ENCODE measurements around the gene ZFYVE16.
"Not testable (repeated sequence)": the region's sequence is repeated elsewhere in the genome, so short reads cannot be mapped to it uniquely, and the experiment has no call there.

The ZFYVE16 gene

GRCh38 chr5:80409367-80409966 lies 1.6 kb downstream of the ZFYVE16 start:
- DNase-seq (ENCODE audit: low spot score) = peak; percentile 57

- no peak for DNase-seq (ENCODE audit: low spot score)
These were observed 3.8 kb downstream of the ZFYVE16 start for GRCh38 chr5:80411589-80412219.

- DNase-seq (ENCODE audit: low spot score) = no peak
These were observed 6.2 kb downstream of the ZFYVE16 start for GRCh38 chr5:80414113-80414512.

- no peak for DNase-seq (ENCODE audit: low spot score)
These were observed 10.1 kb downstream of the ZFYVE16 start for GRCh38 chr5:80417973-80418372.

GRCh38 chr5:80424365-80424764 lies 16.5 kb downstream of the ZFYVE16 start:
- not testable (repeated sequence) for DNase-seq (ENCODE audit: low spot score)

- DNase-seq (ENCODE audit: low spot score) = no peak
These were observed 27.6 kb downstream of the ZFYVE16 start for GRCh38 chr5:80435476-80435875.

- DNase-seq (ENCODE audit: low spot score) = no peak
These were observed 29.5 kb downstream of the ZFYVE16 start for GRCh38 chr5:80437326-80437725.

GRCh38 chr5:80438739-80439138 lies 30.9 kb downstream of the ZFYVE16 start:
- DNase-seq (ENCODE audit: low spot score) = no peak

GRCh38 chr5:80439213-80439612 lies 31.3 kb downstream of the ZFYVE16 start:
- DNase-seq (ENCODE audit: low spot score) = no peak

- DNase-seq (ENCODE audit: low spot score) = no peak
These were observed 34.9 kb downstream of the ZFYVE16 start for GRCh38 chr5:80442742-80443141.

- DNase-seq (ENCODE audit: low spot score) = no peak
These were observed 45.5 kb downstream of the ZFYVE16 start for GRCh38 chr5:80453366-80453765.

- DNase-seq (ENCODE audit: low spot score) = no peak
These were observed 55.4 kb downstream of the ZFYVE16 start for GRCh38 chr5:80463269-80463668.

GRCh38 chr5:80466669-80467485 lies 59.0 kb downstream of the ZFYVE16 start:
- DNase-seq (ENCODE audit: low spot score) = no peak

GRCh38 chr5:80468131-80468530 lies 60.3 kb downstream of the ZFYVE16 start:
- no peak for DNase-seq (ENCODE audit: low spot score)

GRCh38 chr5:80470631-80471030 lies 62.8 kb downstream of the ZFYVE16 start:
- not testable (repeated sequence) for DNase-seq (ENCODE audit: low spot score)

GRCh38 chr5:80474929-80475328 lies 67.1 kb downstream of the ZFYVE16 start:
- DNase-seq (ENCODE audit: low spot score) = no peak

- no peak for DNase-seq (ENCODE audit: low spot score)
These were observed 71.8 kb downstream of the ZFYVE16 start for GRCh38 chr5:80479713-80480112.

GRCh38 chr5:80480354-80480753 lies 72.5 kb downstream of the ZFYVE16 start:
- no peak for DNase-seq (ENCODE audit: low spot score)

GRCh38 chr5:80481019-80481893 lies 73.4 kb downstream of the ZFYVE16 start:
- DNase-seq (ENCODE audit: low spot score) = peak; percentile 29

- no peak for DNase-seq (ENCODE audit: low spot score)
These were observed 74.7 kb downstream of the ZFYVE16 start for GRCh38 chr5:80482578-80482977.

GRCh38 chr5:80483636-80484232 lies 75.9 kb downstream of the ZFYVE16 start:
- no peak for DNase-seq (ENCODE audit: low spot score)

- no peak for DNase-seq (ENCODE audit: low spot score)
These were observed 79.6 kb downstream of the ZFYVE16 start for GRCh38 chr5:80487444-80487828.
